ENCODE measurements around the gene PRR5L. TPM values are rescaled to one million over a fixed set of nuclear protein-coding genes. Genes with fewer than 3 reads are reported as not detected.

The PRR5L gene
- total RNA-seq, 2 donors from 2014 or later, result 6.4 to 12.2 TPM

DNA sequence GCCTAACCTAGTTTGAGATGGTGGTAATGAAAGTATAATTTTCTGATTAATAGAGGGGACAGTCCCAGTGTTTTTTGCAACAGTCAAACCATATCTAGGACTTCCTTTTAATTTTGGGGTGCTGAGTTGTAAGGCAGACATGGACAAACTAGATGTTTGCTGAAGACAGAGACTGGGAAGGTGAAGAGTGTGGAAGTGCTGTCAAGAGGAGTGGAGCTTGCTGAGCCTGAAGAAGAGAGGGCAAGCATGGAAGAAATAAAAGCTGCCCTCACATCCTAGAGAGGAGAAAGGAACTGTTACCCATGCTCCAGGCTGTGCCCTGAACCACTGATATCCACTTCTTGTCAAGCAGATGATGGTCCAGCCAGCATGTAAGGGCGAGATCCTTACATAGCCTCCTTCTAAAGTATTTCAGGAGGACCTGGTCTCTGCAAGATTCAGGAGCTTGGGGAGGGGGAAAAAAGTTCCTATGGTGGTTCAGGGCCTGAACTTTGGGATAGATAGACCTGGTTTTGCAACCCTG, 51.4 kb downstream of the PRR5L start:
- DNase-seq (ENCODE audit: low spot score), result no peak

DNA sequence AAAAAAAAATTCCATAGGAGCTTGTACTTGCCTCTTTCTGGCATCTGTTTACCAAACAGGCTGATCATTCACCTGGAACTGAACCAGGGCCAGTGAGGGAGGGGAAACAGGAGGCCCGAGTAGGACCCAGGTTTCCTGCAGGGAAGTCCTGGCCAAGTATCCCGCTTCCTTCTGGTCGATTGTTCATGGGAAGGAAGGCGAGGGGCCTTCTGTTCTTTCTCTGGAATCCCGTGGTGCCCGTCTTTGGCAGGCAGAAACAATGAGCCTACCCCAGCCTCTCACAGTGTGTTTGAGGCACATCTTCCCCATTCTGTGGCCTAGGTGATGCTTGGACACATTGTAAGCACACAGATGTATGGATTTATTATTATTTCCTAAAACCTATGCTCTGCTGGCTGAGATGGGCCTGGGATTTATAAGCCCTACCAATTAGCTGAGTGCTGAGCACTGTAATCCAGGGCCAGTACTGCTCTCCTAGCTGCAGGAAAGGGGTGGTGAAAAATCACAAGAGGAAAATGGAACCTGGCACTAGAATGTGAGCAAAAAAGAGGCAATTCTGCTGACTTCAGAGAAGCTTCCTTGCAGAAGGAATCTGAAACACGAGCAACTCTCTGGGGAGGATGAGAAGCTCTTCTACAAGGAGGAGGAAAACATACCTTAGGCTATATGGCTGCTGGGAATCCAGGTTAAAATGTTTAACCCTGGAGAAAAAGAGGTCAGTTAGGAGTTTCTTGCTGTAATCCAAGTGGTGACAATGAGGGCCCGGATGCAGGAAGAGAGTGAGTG, 53.5 kb downstream of the PRR5L start:
- intact Hi-C loops (cut with DNase I), result no loop called here
- no peak for DNase-seq (ENCODE audit: low spot score)

More for the DNA sequence above, 51.4 kb downstream of the PRR5L start:
- intact Hi-C loops (cut with DNase I), result no loop called here

DNA sequence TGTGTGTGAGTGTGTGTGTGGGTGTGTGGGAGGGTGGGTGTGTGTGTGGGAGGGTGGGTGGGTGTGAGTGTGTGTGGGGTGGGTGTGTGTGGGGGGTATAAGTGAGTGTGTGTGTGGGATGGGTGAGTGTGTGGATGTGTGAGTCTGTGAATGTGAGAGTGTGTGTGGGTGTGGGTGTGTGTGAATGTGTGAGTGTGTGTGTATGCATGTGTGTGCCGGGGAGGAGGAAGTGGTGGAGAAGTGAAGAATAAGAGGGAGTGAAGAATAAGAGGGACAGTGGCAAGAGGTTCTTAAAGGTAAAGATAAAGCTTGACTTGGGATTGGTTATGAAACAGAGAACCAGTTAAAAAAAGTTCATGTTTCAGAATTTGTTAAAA, 54.0 kb downstream of the PRR5L start:
- DNase-seq (ENCODE audit: low spot score), result no peak
- intact Hi-C loops (cut with DNase I), result no loop called here

DNA sequence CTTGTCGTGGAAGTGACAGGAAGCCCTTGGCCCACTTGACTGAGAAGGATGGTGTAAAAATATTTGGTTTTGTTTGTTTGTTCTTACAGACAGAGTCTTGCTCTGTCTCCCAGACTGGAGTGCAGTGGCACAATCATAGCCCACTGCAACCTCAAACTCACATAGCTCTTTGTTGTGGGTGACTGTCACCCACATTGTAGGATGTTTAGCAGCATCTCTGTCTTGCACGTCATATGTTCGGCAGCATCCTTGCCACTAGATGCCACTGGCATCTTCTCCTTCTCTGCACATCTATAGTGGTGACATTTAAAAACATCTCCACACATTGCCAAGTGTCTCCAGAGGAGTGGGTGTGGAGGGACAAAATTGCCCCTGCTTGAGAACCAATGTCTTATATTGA, 56.8 kb downstream of the PRR5L start:
- no peak for DNase-seq (ENCODE audit: low spot score)
- intact Hi-C loops (cut with DNase I), result no loop called here

DNA sequence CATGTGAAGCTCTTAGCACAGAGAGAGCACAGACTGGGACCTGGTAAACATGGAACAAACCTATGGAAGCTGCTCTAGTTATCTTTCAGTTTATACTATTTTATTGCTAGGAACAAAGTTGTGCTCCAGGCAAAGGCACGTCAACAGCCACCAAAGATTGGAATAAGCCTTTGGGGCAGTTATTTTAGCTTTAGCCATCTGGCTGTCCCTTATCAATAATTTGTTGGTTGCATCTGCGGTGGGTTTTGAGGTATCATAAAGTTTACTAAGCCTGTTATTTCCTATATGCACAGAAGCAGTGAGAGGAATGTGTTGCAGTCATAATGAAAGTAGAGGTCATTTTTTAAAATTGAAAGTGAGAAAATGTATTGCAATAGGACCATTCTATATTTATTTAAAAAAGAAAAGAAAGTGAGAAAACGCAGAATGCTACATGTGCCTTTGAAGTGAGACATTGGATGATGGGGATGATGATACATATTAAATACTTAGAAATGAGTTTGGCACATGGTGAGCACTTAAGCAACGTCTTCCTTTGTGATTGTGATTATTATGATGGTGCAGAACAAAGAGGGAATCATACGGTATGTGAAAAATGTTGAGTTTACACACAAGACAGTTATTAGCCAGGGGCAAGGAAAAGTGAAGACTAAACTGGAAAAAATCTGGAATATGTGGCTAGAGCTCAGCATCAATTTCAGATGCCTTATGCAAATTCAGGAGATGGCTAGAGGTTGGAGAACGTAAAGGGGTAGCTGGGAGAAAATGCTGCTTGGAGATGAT, 58.3 kb downstream of the PRR5L start:
- intact Hi-C loops (cut with DNase I), result no loop called here
- no peak for DNase-seq (ENCODE audit: low spot score)

DNA sequence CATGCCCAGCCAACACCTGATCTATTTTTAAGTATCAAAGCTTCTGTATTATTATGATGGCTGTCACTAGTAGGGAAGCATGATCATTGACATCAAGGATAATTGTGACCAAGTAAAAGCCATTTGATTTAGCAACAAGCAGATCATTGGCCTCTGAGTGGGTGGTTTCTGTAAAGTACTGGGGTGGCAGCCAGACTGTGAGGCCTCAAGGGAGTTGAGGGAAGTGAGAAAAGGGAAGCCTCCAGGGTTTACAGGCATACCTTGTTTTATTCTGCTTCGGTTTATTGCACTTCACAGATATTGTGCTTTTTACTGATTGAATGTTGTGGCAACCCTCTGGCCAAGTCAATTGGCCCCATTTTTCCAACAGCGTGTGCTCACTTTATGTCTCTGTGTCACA, 60.1 kb downstream of the PRR5L start:
- intact Hi-C loops (cut with DNase I), result no loop called here
- no peak for DNase-seq (ENCODE audit: low spot score)

DNA sequence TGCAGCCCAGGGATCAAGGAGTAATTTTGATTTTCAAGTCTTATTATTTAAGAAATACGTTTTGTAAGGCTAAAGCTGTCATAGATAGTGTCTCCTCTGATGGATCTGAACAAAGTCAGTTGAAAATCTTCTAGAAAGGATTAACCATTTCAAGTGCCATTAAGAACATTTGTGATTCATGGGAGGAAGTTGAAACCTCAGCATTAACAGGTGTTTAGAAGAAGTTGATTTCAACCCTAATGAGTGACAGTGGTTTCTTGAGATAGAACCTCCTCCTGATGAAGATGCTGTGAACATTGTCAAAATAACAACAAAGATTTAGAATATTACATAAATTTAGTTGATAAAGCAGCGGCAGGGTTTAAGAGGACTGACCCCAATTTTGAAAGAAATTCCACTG, 61.7 kb downstream of the PRR5L start:
- no peak for DNase-seq (ENCODE audit: low spot score)
- intact Hi-C loops (cut with DNase I), result no loop called here

DNA sequence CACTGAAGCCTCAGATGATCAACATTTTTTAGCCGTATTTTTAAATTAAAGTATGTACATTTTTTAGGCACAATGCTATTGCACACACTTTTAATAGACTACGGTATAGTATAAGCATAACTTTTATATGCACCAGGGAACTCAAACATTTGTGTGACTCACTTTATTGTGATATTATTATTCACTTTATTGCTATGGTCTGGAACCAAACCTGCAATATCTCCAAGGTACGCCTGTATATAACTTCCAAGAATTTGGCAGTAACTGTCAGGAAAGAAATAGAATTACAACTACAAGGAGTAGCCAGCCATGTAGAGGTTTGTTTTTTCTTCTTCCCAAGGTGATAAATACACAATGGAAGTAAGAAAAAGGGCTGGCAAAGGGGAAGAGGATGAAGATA, 62.3 kb downstream of the PRR5L start:
- DNase-seq (ENCODE audit: low spot score), result no peak
- intact Hi-C loops (cut with DNase I), result no loop called here

DNA sequence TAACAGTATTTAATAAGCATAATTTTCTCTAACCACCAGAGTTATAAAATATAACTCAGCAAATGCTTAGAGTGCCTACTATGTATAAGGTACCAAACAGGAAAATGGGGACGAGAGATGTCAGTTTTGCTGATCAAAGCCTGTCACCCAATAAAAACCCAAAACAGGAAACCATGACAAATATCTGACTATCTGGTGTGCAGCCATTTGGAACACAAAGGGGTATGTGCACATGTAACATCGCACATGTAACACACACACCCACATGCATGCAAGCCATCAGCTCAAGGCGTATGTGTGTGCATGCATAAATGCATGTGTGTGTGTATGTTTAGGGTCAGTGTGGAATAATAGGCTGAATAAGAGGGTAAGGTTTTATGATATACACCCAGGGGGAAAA, 64.2 kb downstream of the PRR5L start:
- no peak for DNase-seq (ENCODE audit: low spot score)
- intact Hi-C loops (cut with DNase I), result no loop called here

DNA sequence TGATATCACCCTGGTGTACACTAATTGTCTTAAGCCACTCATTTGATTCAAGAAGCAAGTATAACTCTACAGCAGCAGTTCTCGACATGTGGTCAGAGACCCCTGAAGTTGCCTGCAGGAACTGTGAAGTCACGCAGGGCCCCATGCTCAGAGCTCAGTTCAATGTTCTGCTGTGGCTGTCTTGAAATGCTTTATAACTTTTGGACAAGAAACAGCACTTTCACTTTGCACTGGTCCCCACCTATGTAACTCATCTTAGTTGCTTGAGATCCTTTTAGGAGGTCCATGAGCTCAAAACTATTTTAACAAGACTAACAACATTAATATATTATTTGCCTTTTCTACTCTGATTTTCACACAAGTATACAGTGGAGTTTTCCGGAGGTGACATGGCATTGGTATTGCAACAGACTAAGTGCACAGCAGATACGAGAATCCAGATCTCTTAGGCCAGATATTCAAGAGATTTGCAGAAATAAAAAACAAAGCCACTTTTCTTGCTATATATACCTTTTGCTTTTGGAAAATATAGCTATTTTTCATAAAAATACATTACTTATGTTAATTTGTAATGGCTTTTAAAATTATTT, 64.8 kb downstream of the PRR5L start:
- no peak for DNase-seq (ENCODE audit: low spot score)
- intact Hi-C loops (cut with DNase I), result no loop called here

DNA sequence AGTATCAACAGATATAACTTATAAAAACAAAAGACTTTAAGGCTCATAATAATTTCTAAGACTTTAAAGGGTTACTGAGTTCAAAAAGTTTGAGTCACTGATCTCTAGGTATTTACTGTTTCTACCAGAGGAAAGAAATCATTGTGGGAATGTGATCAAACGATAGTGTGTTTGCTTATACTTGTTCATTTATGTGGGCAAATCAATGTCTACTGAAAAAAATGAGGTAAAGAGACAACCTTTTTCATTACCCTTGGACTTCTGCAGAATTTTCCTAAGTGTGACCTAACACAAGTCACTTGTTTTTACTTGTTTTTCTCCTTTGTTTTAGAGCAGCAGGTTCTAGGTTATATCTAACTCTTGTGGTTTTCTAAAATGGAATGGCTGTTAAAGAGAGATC, 65.4 kb downstream of the PRR5L start:
- DNase-seq (ENCODE audit: low spot score), result no peak
- intact Hi-C loops (cut with DNase I), result no loop called here

DNA sequence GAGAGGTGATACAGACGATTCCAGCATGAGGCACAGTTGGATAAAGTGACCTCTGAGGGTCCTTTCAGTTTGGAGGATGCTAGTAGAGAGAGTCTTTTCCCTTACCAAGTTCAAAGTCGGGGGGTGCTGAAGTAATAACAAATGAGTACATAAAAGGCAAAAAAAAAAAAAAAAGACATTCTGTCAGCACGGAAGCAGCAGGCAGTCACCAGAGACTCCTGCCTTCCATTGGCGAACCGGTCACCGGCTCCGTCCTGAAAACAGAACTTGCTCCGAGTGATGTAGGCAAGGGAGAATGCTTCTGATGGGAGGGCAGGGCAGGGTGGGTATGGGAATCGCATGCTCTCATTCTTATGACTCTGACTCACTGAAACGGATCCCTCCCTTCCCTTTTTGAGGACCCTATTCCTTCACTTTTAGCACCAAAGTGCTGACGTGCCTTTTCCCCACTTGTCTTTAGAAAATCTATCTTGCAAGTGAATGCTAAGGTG, 65.9 kb downstream of the PRR5L start:
- intact Hi-C loops (cut with DNase I), result no loop called here
- DNase-seq (ENCODE audit: low spot score), result no peak

DNA sequence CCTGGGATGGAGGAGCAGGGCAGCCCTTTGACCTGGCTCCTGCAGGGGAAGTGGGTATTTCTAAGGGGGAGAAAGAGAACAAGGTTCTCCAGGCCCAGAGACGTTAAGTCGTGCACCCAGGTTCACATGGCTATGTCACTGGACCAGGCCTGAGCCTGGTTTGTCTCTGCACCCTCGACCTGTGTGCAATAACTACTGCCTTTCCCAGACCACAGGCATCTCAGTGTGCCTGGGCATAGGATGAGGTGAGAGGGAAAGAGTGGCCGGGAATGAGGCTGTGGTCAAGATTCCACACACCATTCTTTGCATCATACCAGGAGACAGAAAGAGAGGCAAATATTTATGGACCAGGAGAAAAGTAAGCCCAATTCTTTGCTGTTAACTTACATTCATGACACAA, 66.8 kb downstream of the PRR5L start:
- DNase-seq (ENCODE audit: low spot score), result no peak
- intact Hi-C loops (cut with DNase I), result no loop called here

DNA sequence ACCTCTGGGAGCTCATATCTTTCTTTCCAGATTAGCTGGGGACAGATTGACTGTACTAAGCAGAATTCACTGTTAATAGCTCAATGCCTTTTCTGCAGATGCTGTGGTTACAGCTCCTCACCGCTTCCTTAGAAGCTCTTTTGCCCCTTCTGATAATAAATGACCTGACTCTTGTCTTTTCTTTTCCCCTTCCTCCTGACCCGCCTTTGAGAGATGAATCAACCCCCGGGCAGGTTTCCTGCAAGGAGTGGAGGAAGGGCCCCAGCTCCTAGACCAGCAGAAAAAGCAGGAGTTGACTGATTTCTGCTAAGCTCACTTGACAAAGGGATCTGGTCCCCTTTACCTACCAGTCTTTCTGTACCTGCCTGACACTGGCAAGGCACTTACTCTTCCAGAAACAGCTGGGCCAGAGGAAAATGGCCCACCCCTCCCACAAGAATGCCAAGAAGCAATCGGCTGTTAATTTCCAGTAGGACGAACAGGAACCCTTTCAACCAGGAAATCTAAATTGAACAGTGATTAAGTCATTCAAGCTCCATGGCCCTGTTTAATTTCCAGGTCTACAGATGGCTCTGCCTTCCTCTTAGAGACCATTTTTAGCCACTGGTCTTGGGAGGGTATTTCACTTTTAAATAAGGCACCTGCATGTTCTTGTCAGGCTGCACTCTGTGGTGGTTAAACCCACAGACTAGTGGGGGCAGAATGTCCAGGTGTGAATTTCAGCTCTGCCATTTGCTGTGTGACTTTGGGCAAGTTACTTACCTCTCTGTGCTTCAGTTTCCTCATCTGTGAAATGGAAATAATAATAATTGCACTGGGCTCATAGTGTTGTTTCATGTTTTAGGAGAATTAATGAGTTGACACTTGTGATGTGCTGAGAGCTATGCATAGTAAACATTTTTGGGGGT, 67.5 kb downstream of the PRR5L start:
- intact Hi-C loops (cut with DNase I), result no loop called here
- no peak for DNase-seq (ENCODE audit: low spot score)

DNA sequence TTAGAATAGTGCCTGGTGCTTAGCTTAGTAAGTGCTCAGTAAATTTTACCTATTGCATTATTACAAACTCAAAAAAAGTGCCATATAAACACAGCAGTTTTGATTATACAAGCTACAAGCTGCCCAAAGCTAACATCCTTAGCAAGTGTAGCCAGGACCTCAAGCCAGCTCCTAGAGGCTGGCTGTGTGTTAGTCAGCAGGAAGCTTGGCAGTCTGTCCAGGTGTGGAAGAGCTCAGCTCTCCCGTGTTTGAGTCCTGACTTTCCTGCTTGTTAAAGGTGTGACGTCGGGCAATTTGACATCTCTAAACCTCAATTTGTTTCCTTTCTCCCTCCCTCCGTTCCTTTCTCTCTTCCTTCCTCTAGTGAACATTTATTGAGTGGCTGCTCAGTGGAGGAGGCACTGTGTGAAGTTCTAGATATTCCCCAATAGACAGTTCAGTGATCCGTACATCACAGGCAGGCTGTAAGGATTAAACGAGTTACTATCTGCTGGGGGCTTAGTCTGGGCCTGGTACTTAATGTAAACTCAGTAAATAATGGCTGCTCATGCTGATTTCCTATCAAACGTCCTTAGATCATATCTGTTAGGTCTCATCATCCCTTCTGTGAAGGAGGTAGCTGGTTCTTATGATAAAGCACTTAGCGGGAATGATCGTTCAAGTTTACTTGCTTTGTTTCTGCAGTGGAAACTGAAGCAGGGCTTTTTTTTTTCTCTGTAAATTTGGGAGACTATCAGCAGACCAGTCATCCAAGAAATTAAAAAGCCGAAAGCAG, 68.7 kb downstream of the PRR5L start:
- intact Hi-C loops (cut with DNase I), result no loop called here
- DNase-seq (ENCODE audit: low spot score), result no peak

DNA sequence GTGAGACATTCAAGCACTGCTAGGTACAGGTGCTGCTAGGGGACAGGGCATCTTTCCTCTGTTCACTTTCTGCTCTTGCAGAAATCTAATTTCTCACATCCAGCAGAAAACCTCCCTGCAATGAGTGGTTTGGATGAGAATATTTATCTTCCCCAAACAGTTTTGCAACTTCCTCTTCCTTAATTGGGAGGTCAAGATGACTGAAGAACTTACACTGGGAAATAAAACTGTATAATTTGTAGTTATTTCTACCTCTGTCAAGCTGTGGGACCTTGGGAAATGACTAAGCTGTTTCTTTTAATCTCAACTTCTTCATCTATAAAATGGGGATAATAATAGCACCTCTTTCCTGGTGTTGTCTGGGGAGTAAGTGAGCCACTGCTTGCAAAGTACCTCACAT, 69.8 kb downstream of the PRR5L start:
- no peak for DNase-seq (ENCODE audit: low spot score)
- intact Hi-C loops (cut with DNase I), result no loop called here

DNA sequence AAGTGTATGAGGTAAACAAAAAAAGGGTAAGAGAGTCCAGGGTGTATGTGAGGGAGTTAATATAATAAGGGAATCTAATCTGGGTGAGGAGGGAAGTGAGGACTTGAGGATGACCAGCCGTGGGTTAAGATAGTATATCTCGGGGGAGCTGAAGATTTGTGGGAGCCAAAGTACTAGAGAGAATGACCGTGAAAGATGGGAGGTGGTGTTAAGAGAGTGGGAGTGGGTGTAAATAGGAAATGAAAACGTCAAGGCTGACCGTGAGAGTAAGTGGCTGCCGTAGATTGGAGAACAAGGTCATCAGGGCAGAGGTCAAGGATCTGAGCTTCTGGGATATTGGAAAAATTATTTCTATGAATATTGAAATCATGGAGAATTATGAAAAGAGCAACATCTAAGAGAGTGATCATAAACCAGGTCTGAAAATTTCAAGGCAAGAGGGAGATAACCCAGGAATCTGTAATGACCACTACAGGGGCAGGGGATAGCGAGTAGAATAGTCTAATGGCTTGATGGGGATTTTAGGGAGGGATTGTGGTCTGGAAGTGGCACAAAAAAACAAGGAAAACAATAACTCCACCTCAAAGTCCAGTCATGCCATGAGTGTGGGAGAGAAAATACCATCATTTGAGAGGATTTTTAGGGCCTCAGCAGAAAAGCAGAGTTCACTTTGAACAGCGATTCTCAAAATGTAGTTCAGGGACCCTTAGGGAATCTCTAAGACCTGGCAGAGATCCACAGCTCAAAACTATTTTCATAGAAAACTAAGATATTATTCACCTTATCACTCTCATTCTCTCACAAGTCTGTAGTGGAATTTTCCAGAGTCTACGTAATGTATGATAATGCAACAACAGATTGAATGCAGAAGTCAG, 72.0 kb downstream of the PRR5L start:
- intact Hi-C loops (cut with DNase I), result no loop called here
- DNase-seq (ENCODE audit: low spot score), result no peak

DNA sequence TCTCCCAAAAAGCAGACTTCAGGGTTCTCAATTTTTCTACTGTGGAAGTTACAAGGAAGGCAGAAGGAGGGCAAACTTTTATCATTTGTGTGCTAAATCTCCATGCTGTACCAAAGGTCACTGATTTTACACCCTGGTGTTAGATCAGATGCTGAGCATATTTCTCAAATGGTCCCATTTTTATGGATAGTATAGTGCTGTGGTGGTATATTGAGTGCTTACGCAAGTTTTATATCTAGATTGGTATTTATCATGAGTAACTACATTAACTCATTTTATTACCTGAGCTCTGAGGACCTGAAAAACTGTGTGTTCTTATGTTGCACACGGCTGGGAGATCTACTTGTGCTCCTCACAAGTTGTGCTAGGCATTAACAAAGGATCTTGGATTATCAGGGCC, 75.1 kb downstream of the PRR5L start:
- intact Hi-C loops (cut with DNase I), result no loop called here
- DNase-seq (ENCODE audit: low spot score), result no peak

All from posterior vena cava (tissue), 2 donors.